Esophagus (tissue), 2 donors: ENCODE measurements around the gene TMC6. TPM values are rescaled to one million over a fixed set of nuclear protein-coding genes. Genes with fewer than 3 reads are reported as not detected.

Experiments used
- H3K27ac ChIP-seq, 2 donors: one replicate each; pipeline ENCODE4 v1.5.1; 2013; ENCODE audit warnings: low read depth in 2 of 2, mild to moderate bottlenecking in 2 of 2, inconsistent platforms in 1 of 2, low read length in 1 of 2, moderate library complexity in 1 of 2
- H3K27me3 ChIP-seq, 2 donors: one replicate each; pipeline ENCODE4 v1.6.1; 2013; ENCODE audit warnings: low read length in 2 of 2, control low read depth in 1 of 2, mild to moderate bottlenecking in 1 of 2; ENCODE audit not compliant: insufficient read depth in 2 of 2, control insufficient read depth in 1 of 2
- H3K36me3 ChIP-seq, 2 donors: one replicate each; pipeline ENCODE4 v1.6.1; 2013; ENCODE audit warnings: low read length in 1 of 2; ENCODE audit not compliant: control insufficient read depth in 2 of 2, insufficient read depth in 2 of 2
- H3K4me1 ChIP-seq, 2 donors: one replicate each; pipeline ENCODE4 v1.6.1; 2013; ENCODE audit warnings: low read length in 1 of 2; ENCODE audit not compliant: control insufficient read depth in 2 of 2, insufficient read depth in 2 of 2
- H3K4me3 ChIP-seq, 2 donors: one replicate each; pipeline ENCODE4 v1.5.1; 2013; ENCODE audit warnings: low read length in 2 of 2, mild to moderate bottlenecking in 2 of 2, low read depth in 1 of 2, moderate library complexity in 1 of 2
- H3K9me3 ChIP-seq, 2 donors: one replicate each; pipeline ENCODE4 v1.6.1; 2013; ENCODE audit warnings: mild to moderate bottlenecking in 2 of 2, low read depth in 1 of 2, low read length in 1 of 2, moderate library complexity in 1 of 2; ENCODE audit not compliant: control insufficient read depth in 2 of 2, insufficient read depth in 1 of 2
- WGBS, 2 donors: extraction: QIAGEN DNeasy Blood & Tissue Kit; methylation state at CpG; one replicate each; pipeline ENCODE4 v1.1.7; 2013; 5-methylcytosine and 5-hydroxymethylcytosine counted together
- polyA plus RNA-seq, 2 donors: library from polyadenylated mRNA; stranded (reverse); fragments of 200-250 nt; gene quantifications; one replicate each; pipeline ENCODE4 v1.2.3, GENCODE V29; 2013
- donor health status: healthy with polysubstance abuse.
- donor health status: Bipolar disorder and iron deficiency.

TMC6 gene
- polyA plus RNA-seq, 2 donors = 24.3 to 37.5 TPM

GRCh38 chr17:78137392-78138203, 9.0 kb upstream of the TMC6 start:
- no peaks in the 10 kb centered on the region for H3K9me3 ChIP-seq
- H3K27me3 ChIP-seq = no peaks in the 10 kb centered on the region
- H3K4me1 ChIP-seq = peaks cover 0 to 20% of the 10 kb centered on the region in 2 donors
- 57 to 62% methylated on average over 26 of the region's 26 CpGs for WGBS, 2 donors
- H3K27ac ChIP-seq = no peak overlapping the region
- no peak overlapping the region for H3K4me3 ChIP-seq
- peaks cover 0 to 3% of the 10 kb centered on the region in 2 donors for H3K36me3 ChIP-seq

GRCh38 chr17:78135858-78136500, 7.4 kb upstream of the TMC6 start:
- no peaks in the 10 kb centered on the region for H3K27me3 ChIP-seq
- WGBS, 2 donors = 95% methylated on average over 9 of the region's 9 CpGs
- H3K27ac ChIP-seq = no peak overlapping the region
- no peaks in the 10 kb centered on the region for H3K9me3 ChIP-seq
- H3K36me3 ChIP-seq = peaks cover 0 to 3% of the 10 kb centered on the region in 2 donors
- H3K4me1 ChIP-seq = peaks cover 7 to 20% of the 10 kb centered on the region in 2 donors
- H3K4me3 ChIP-seq = no peak overlapping the region

GRCh38 chr17:78134899-78135385, 6.4 kb upstream of the TMC6 start:
- WGBS, 2 donors = 78 to 80% methylated on average over 9 of the region's 9 CpGs
- peaks cover 7 to 15% of the 10 kb centered on the region in 2 donors for H3K4me1 ChIP-seq

GRCh38 chr17:78133971-78134898, 5.7 kb upstream of the TMC6 start:
- H3K9me3 ChIP-seq = no peaks in the 10 kb centered on the region
- no peaks in the 10 kb centered on the region for H3K27me3 ChIP-seq
- WGBS, 2 donors = 51 to 62% methylated on average over 37 to 39 of the region's 39 CpGs
- peaks cover 0 to 3% of the 10 kb centered on the region in 2 donors for H3K36me3 ChIP-seq
- H3K27ac ChIP-seq = no peak overlapping the region
- no peak overlapping the region for H3K4me3 ChIP-seq
- H3K4me1 ChIP-seq = peaks cover 7 to 21% of the 10 kb centered on the region in 2 donors

More at GRCh38 chr17:78134899-78135385, 6.4 kb upstream of the TMC6 start:
- H3K36me3 ChIP-seq = peaks cover 0 to 3% of the 10 kb centered on the region in 2 donors
- no peaks in the 10 kb centered on the region for H3K27me3 ChIP-seq
- no peak overlapping the region for H3K27ac ChIP-seq
- no peak overlapping the region for H3K4me3 ChIP-seq
- no peaks in the 10 kb centered on the region for H3K9me3 ChIP-seq

GRCh38 chr17:78133179-78133951, 4.8 kb upstream of the TMC6 start:
- Histone ChIP-seq H3K4me1 (peaks cover 7 to 21% of the 10 kb centered on the region in 2 donors), H3K4me3 (no peak overlapping the region), H3K27me3 (no peaks in the 10 kb centered on the region), H3K9me3 (no peaks in the 10 kb centered on the region), H3K27ac (no peak overlapping the region), H3K36me3 (peaks cover 0 to 3% of the 10 kb centered on the region in 2 donors)
- 80 to 85% methylated on average over 30 of the region's 30 CpGs for whole genome bisulfite sequencing, 2 donors

- Histone ChIP-seq H3K27ac (no peak overlapping the region), H3K36me3 (peaks cover 0 to 3% of the 10 kb centered on the region in 2 donors), H3K4me1 (peaks cover 7 to 21% of the 10 kb centered on the region in 2 donors), H3K9me3 (no peaks in the 10 kb centered on the region), H3K4me3 (no peak overlapping the region), H3K27me3 (no peaks in the 10 kb centered on the region)
- WGBS, 2 donors = 62 to 67% methylated on average over 9 of the region's 9 CpGs
Measured at GRCh38 chr17:78132767-78133178, 4.2 kb upstream of the TMC6 start.

GRCh38 chr17:78132084-78132676, 3.6 kb upstream of the TMC6 start:
- Histone ChIP-seq H3K4me3 (peak overlapping the region; percentile 38 to 49), H3K36me3 (peaks cover 0 to 3% of the 10 kb centered on the region in 2 donors), H3K27me3 (no peaks in the 10 kb centered on the region), H3K4me1 (peaks cover 7 to 21% of the 10 kb centered on the region in 2 donors), H3K27ac (peak overlapping the region; percentile 19 to 36), H3K9me3 (no peaks in the 10 kb centered on the region)
- WGBS, 2 donors = 14 to 21% methylated on average over 25 to 38 of the region's 38 CpGs

- peak overlapping the region; percentile 38 to 49 for H3K4me3 ChIP-seq
- H3K4me1 ChIP-seq = peaks cover 9 to 24% of the 10 kb centered on the region in 2 donors
- no peaks in the 10 kb centered on the region for H3K9me3 ChIP-seq
- peak overlapping the region in 1 of 2 donors; percentile 19 for H3K27ac ChIP-seq
- peaks cover 0 to 3% of the 10 kb centered on the region in 2 donors for H3K36me3 ChIP-seq
- WGBS, 2 donors = 18 to 19% methylated on average over 63 to 74 of the region's 74 CpGs
- H3K27me3 ChIP-seq = no peaks in the 10 kb centered on the region
Measured at GRCh38 chr17:78131172-78132083, 2.9 kb upstream of the TMC6 start.
